ENCODE measurements around the gene SREK1.
"Not testable (repeated sequence)": the region's sequence is repeated elsewhere in the genome, so short reads cannot be mapped to it uniquely, and the experiment has no call there.

The SREK1 gene, protein sequence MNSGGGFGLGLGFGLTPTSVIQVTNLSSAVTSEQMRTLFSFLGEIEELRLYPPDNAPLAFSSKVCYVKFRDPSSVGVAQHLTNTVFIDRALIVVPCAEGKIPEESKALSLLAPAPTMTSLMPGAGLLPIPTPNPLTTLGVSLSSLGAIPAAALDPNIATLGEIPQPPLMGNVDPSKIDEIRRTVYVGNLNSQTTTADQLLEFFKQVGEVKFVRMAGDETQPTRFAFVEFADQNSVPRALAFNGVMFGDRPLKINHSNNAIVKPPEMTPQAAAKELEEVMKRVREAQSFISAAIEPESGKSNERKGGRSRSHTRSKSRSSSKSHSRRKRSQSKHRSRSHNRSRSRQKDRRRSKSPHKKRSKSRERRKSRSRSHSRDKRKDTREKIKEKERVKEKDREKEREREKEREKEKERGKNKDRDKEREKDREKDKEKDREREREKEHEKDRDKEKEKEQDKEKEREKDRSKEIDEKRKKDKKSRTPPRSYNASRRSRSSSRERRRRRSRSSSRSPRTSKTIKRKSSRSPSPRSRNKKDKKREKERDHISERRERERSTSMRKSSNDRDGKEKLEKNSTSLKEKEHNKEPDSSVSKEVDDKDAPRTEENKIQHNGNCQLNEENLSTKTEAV

DNA sequence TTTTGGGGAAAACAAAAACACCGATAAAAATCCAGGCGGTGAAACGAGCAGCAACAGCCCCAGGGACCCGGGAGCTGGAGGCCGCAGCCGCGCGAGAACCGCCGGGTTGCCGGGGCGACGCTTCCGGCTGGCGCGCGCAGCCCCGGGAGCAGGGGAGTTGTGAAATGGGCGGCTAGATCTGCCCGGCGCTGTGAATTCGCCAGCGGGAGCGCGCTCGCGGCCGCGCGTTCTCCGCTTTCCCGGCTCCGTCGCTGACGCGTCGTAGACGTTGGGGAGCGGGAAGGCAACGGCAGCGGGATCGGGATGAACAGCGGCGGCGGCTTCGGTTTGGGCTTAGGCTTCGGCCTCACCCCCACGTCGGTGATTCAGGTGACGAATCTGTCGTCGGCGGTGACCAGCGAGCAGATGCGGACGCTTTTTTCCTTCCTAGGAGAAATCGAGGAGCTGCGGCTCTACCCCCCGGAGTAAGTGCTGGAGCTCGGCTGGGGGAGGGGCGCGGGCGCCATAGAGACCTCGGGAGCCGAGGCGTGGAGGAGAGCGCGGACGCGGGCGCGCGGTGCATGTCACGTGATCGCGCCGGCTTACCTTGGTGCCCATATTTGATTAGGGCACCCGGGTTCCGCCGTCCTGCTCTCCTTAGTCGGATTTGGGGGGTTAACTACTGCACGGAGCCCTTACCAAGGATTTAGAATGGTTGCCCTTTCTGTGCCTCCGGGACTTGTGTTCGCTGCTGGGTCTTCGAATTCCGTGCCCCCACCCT lies at the start of gene SREK1:
Gene SREK1 (plus strand): TSS at position 227 of the 760 bp plus-strand sequence. CDS start 77 bp downstream, at position 304.
- peak; percentile 57 for DNase-seq (ENCODE audit: low read depth)

DNA sequence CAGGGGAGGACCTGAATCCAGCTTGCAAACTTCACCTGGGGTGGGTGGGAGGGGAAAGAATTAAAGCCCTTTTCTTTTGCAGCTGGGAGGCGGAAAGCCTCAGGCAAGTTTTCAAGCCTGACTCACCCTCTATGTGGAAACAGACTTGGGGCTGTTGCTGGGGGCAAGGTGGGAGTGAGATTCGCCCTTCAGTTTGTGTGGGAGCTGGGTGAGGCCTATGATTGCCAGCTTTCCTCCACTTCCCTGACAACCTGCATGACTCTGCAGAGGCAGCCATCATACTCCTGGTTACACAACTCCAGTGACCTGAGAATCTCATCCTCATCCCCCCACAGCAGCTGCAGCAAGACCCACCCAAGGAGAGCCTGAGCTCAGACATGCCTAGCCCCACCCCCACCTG lies 43.2 kb upstream of the SREK1 start:
- DNase-seq (ENCODE audit: low read depth), result no peak

- peak; percentile 17 for DNase-seq (ENCODE audit: low read depth)
These were observed 30.9 kb upstream of the SREK1 start for GRCh38 chr5:66113160-66113559.

GRCh38 chr5:66118304-66118703 lies 25.8 kb upstream of the SREK1 start:
- no peak for DNase-seq (ENCODE audit: low read depth)

DNA sequence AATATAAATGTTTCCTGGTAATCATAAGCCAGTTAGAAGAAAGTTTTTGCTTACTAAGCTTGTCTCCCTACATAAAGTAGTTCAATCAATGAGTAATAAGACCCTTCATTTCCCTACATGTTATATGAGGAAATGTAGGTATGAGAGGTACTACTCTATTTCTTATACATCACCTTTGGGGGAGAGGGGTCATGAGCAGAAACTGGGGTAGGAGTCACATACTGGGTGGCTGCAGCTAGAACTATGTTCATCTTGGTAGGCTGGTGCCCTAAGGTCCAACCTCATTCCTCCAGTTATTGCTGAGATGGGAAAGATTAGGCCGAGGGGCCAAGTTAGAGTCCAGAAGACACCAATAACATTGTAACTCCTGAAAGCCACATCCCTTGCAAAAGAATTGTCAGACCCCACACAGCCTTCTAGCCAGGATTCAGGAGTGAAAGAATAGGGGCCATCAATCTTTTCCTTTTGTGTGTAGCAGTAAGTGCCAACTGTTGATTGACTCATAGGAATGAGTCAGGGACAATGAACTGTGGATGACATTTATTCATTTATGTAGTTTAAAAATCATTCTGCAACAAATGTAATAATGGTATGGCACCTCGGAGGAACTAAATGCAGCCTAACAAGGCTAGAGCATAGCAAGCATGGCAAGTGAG lies 21.6 kb upstream of the SREK1 start:
- DNase-seq (ENCODE audit: low read depth), result no peak

GRCh38 chr5:66129144-66129543 lies 15.0 kb upstream of the SREK1 start:
- DNase-seq (ENCODE audit: low read depth), result no peak

GRCh38 chr5:66130493-66130892 lies 13.6 kb upstream of the SREK1 start:
- no peak for DNase-seq (ENCODE audit: low read depth)

- DNase-seq (ENCODE audit: low read depth), result no peak
These were observed 9.7 kb upstream of the SREK1 start for GRCh38 chr5:66134407-66134861.

DNA sequence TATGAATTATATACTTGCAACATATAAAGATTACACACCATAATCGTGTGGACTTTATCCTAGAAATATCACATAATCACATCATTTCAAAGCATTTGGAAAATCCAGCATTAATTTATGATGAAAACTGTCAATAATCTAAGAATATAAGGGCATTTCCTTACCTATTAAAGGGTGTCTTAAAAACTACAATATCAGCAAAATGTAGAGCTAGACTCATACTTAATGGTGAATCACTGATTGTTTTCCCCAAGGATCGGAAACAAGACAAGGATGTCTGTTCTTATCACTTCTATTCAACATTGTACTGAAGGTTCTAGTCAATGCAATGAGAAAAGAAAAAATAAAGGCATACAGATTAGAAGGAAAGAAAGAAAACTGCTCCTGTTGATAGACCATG lies 8.0 kb upstream of the SREK1 start:
- DNase-seq (ENCODE audit: low read depth), result no peak

GRCh38 chr5:66136944-66137343 lies 7.2 kb upstream of the SREK1 start:
- not testable (repeated sequence) for DNase-seq (ENCODE audit: low read depth)

GRCh38 chr5:66138637-66139317 lies 5.3 kb upstream of the SREK1 start:
- DNase-seq (ENCODE audit: low read depth), result no peak

- DNase-seq (ENCODE audit: low read depth), result no peak
These were observed 4.8 kb upstream of the SREK1 start for GRCh38 chr5:66139318-66139712.

DNA sequence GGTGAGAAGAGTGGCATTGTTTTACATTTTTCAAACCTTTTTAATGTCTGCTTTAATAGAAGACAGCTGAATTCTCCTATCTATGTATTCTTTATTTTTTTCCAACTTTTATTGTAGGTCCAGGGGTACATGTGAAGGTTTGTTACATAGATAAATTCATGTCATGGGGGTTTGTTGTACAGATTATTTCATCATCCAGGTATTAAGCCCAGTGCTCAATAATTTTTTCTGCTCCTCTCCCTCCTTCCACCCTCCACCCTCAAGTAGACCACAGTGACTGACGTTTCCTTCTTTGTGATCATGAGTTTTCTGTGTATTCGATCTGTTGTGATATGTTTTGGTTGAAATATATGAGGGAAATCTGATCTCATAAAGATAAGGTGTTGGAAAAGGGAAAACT lies 1.7 kb upstream of the SREK1 start:
- DNase-seq (ENCODE audit: low read depth), result no peak

- no peak for DNase-seq (ENCODE audit: low read depth)
These were observed 527 bp upstream of the SREK1 start for GRCh38 chr5:66143473-66144073.

DNA sequence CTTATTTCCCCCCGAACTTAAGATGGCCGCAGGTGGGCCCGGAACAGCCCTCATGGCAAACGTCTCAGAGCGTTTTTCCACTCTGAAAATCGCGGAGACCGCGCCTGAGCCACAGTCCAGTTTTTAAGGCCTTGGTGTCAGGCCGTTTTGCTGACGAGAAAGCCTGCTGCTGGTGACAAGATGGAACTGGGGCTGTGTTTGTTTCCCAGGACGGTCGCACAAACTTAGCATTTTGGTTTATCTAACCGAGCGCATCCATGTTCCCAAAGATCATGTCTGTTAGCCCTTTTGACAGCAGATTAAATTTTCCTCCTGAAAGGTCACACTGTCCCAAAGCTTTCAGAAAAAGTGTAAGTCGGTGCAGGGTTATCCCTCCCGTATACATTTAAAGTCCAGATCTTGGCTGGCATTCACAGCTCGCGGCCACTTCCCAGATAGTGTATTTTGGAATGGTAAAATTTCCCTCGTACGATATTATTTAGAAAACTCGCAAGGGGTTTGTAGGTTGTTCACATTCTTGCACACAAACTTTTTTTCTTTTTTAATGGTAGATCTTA lies 812 bp downstream of the SREK1 start:
- DNase-seq (ENCODE audit: low read depth), result peak; percentile 39

GRCh38 chr5:66145737-66146136 lies 1.6 kb downstream of the SREK1 start:
- DNase-seq (ENCODE audit: low read depth), result no peak

- no peak for DNase-seq (ENCODE audit: low read depth)
These were observed 5.8 kb downstream of the SREK1 start for GRCh38 chr5:66149950-66150349.

DNA sequence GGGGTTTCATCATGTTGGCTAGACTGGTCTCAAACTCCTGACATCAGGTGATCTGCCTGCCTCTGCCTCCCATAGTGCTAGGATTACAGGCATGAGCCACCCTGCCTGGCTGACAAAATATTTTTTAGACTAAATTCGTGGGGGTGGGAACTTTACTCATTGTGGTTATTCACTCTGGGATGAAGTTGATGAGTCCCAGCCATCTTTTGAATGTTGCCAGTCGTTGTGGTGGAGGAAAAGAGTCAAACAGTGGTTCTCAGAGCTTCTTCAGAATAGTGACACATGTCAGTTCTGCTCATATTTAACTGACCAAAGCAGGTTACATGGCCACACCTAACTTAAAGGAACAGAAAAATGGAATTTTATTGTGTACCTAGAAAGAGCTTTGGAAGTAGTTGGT lies 6.9 kb downstream of the SREK1 start:
- no peak for DNase-seq (ENCODE audit: low read depth)

GRCh38 chr5:66151491-66151890 lies 7.4 kb downstream of the SREK1 start:
- no peak for DNase-seq (ENCODE audit: low read depth)

DNA sequence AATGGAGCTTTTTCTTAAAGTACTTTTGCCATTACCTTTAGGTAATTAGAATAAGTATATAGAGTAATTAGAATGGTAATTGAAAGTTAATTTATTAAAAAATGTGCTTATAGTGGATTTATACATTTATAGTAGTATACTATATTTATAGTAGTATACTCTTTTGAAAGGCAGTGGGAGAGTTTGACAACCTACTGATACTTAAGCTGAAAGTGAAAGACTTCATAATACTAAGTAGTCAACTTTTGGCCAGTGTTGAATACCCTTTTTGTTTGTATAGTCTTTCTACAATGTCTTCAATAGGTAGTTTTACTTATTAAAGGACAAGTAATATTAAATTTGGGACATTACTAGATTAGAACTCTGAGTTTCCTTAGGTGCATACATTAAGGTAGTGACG lies 12.9 kb downstream of the SREK1 start:
- no peak for DNase-seq (ENCODE audit: low read depth)

- no peak for DNase-seq (ENCODE audit: low read depth)
These were observed 17.3 kb downstream of the SREK1 start for GRCh38 chr5:66161356-66161755.

Measured in HS-27A (cell line).